ENCODE measurements around the gene BLCAP.

The BLCAP gene

DNA sequence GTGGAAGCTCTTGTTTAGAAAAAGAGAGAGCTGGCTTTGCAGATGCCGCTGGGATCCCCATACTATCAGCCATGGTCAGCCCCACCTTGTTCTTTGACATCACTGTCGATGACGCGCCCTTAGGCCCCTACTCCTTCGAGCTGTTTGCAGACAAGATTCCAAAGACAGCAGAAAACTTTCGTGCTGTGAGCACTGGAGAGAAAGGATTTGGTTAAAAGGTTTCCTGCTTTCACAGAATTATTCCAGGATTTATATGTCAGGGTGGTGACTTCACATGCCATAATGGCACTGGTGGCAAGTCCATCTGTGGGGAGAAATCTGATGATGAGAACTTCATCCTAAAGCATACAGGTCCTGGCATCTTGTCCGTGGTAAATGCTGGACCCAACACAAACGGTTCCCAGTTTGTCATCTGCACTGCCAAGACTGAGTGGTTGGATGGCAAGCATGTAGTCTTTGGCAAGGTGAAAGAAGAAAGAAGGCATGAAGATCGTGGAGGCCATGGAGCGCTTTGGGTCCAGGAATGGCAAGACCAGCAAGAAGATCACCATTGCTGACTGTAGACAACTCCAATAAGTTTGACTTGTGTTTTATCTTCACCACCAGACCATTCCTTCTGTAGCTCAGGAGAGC lies 2.4 kb upstream of the BLCAP start:
- ATAC-seq = no peak
- TF ChIP-seq PPARA (CRISPR knock-in tag; IDR thresholded peaks at IDR 0.05; ENCODE audit: borderline replicate concordance) (no peak), ISL1 (CRISPR knock-in tag; IDR thresholded peaks at IDR 0.05) (no peak)
- TF ChIP-seq, protein P1, sequence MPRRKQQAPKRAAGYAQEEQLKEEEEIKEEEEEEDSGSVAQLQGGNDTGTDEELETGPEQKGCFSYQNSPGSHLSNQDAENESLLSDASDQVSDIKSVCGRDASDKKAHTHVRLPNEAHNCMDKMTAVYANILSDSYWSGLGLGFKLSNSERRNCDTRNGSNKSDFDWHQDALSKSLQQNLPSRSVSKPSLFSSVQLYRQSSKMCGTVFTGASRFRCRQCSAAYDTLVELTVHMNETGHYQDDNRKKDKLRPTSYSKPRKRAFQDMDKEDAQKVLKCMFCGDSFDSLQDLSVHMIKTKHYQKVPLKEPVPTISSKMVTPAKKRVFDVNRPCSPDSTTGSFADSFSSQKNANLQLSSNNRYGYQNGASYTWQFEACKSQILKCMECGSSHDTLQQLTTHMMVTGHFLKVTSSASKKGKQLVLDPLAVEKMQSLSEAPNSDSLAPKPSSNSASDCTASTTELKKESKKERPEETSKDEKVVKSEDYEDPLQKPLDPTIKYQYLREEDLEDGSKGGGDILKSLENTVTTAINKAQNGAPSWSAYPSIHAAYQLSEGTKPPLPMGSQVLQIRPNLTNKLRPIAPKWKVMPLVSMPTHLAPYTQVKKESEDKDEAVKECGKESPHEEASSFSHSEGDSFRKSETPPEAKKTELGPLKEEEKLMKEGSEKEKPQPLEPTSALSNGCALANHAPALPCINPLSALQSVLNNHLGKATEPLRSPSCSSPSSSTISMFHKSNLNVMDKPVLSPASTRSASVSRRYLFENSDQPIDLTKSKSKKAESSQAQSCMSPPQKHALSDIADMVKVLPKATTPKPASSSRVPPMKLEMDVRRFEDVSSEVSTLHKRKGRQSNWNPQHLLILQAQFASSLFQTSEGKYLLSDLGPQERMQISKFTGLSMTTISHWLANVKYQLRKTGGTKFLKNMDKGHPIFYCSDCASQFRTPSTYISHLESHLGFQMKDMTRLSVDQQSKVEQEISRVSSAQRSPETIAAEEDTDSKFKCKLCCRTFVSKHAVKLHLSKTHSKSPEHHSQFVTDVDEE (CRISPR knock-in tag; IDR thresholded peaks at IDR 0.05) = no peak

GRCh38 chr20:37529214-37529967 lies 1.7 kb upstream of the BLCAP start:
- TF ChIP-seq ARNTL (CRISPR knock-in tag; IDR thresholded peaks at IDR 0.05; ENCODE audit: borderline replicate concordance, low read depth) (no peak), ZNF70 (CRISPR knock-in tag; IDR thresholded peaks at IDR 0.05) (no peak), TOX (CRISPR knock-in tag; IDR thresholded peaks at IDR 0.05; ENCODE audit: borderline replicate concordance) (no peak), TCF4 (CRISPR knock-in tag; IDR thresholded peaks at IDR 0.05; ENCODE audit: borderline replicate concordance) (no peak), OSR1 (CRISPR knock-in tag; IDR thresholded peaks at IDR 0.05) (no peak), ZC3H10 (CRISPR knock-in tag; IDR thresholded peaks at IDR 0.05) (no peak), ZNF8 (CRISPR knock-in tag; IDR thresholded peaks at IDR 0.05) (no peak), RARB (CRISPR knock-in tag; IDR thresholded peaks at IDR 0.05) (no peak), CSDC2 (CRISPR knock-in tag; IDR thresholded peaks at IDR 0.05) (no peak), ESRRG (CRISPR knock-in tag; IDR thresholded peaks at IDR 0.05) (no peak), GLIS3 (CRISPR knock-in tag; IDR thresholded peaks at IDR 0.05) (no peak), PPARA (CRISPR knock-in tag; IDR thresholded peaks at IDR 0.05; ENCODE audit: borderline replicate concordance) (no peak), SNAI2 (CRISPR knock-in tag; IDR thresholded peaks at IDR 0.05) (no peak), ZFP3 (CRISPR knock-in tag; IDR thresholded peaks at IDR 0.05) (no peak), ZFP30 (CRISPR knock-in tag; IDR thresholded peaks at IDR 0.05) (no peak)
- TF ChIP-seq, protein P1 (CRISPR knock-in tag; IDR thresholded peaks at IDR 0.05) = no peak
- TF ChIP-seq, protein P2, sequence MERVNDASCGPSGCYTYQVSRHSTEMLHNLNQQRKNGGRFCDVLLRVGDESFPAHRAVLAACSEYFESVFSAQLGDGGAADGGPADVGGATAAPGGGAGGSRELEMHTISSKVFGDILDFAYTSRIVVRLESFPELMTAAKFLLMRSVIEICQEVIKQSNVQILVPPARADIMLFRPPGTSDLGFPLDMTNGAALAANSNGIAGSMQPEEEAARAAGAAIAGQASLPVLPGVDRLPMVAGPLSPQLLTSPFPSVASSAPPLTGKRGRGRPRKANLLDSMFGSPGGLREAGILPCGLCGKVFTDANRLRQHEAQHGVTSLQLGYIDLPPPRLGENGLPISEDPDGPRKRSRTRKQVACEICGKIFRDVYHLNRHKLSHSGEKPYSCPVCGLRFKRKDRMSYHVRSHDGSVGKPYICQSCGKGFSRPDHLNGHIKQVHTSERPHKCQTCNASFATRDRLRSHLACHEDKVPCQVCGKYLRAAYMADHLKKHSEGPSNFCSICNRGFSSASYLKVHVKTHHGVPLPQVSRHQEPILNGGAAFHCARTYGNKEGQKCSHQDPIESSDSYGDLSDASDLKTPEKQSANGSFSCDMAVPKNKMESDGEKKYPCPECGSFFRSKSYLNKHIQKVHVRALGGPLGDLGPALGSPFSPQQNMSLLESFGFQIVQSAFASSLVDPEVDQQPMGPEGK (CRISPR knock-in tag; IDR thresholded peaks at IDR 0.05; ENCODE audit: borderline replicate concordance) = no peak
- TF ChIP-seq, protein P3, sequence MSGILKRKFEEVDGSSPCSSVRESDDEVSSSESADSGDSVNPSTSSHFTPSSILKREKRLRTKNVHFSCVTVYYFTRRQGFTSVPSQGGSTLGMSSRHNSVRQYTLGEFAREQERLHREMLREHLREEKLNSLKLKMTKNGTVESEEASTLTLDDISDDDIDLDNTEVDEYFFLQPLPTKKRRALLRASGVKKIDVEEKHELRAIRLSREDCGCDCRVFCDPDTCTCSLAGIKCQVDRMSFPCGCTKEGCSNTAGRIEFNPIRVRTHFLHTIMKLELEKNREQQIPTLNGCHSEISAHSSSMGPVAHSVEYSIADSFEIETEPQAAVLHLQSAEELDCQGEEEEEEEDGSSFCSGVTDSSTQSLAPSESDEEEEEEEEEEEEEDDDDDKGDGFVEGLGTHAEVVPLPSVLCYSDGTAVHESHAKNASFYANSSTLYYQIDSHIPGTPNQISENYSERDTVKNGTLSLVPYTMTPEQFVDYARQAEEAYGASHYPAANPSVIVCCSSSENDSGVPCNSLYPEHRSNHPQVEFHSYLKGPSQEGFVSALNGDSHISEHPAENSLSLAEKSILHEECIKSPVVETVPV (CRISPR knock-in tag; IDR thresholded peaks at IDR 0.05) = no peak
- ATAC-seq = no peak

DNA sequence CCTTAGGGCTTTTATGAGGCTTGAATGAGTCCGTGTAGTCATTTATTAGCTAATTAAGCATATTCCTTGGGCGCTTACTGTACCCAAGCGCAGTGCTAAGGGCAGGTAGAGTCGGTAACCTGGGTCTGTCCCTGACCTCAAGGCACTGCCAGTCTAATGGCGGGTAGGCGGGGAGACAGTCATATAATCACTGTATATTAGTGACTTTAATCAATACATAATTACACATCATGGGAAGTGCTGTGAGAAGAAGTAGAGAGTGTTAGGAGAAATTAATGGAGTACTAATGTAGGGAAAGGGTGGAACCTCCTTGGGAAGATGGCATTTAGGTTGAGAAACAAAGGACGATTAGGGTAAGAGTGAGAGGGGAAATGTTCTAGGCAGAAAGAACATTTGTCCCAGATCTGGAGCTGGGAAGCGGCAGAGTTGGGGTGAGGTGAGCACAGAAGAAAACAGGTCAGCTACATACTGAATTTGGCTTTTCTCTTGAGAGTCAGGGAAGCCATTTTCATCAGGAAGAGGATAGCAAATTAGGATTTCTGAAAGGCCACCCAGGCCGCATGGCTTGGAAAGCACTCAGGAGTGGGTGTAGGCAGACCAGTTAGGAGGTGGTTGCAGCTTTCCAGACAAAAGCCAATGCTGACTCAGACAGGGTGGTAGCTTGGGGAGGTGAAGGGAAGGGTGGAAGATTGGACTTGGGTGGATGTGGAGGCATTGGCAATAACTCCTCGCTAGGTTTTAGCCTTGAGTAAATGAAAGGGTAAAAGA lies 954 bp upstream of the BLCAP start:
- peak; percentile 5 for ATAC-seq
- TF ChIP-seq CSDC2 (CRISPR knock-in tag; IDR thresholded peaks at IDR 0.05) (no peak), OSR1 (CRISPR knock-in tag; IDR thresholded peaks at IDR 0.05) (no peak), GLIS3 (CRISPR knock-in tag; IDR thresholded peaks at IDR 0.05) (no peak), ZFP3 (CRISPR knock-in tag; IDR thresholded peaks at IDR 0.05) (no peak), POU6F1 (CRISPR knock-in tag; IDR thresholded peaks at IDR 0.05; ENCODE audit: borderline replicate concordance, low read depth) (no peak), ZNF70 (CRISPR knock-in tag; IDR thresholded peaks at IDR 0.05) (no peak), TCF4 (CRISPR knock-in tag; IDR thresholded peaks at IDR 0.05; ENCODE audit: borderline replicate concordance) (no peak), ARNTL (CRISPR knock-in tag; IDR thresholded peaks at IDR 0.05; ENCODE audit: borderline replicate concordance, low read depth) (no peak), ZC3H10 (CRISPR knock-in tag; IDR thresholded peaks at IDR 0.05) (no peak), BACH2 (CRISPR knock-in tag; IDR thresholded peaks at IDR 0.05; ENCODE audit: borderline replicate concordance) (no peak), ZNF8 (CRISPR knock-in tag; IDR thresholded peaks at IDR 0.05) (no peak)
- TF ChIP-seq, protein P3 (CRISPR knock-in tag; IDR thresholded peaks at IDR 0.05) = no peak

All from SK-N-SH treated with all-trans-retinoic acid at 6 μM for 48 hours (cell line).